ENCODE results near the gene STAT6. TPM values are rescaled to one million over a fixed set of nuclear protein-coding genes. Genes with fewer than 3 reads are reported as not detected.

The STAT6 gene
- total RNA-seq, 2 donors from 2014 or later: 158 to 198 TPM

DNA sequence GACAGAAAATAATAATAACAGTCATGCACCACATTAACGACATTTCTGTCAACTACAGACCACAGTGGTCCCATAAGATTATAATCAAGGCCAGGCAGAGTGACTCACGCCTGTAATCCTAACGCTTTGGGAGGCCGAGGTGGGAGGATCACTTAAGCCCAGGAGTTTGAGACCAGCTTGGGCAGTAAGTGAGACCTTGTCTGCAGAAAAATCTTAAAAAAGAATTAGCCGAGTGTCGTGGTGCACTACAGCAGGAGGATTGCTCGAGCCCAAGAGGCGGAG is 13.7 kb downstream of the STAT6 start:
- no peaks in the 10 kb centered on the region for H3K9me3 Mint-ChIP-seq
- DNase-seq (ENCODE audit: low spot score) (no peak), ATAC-seq (no peak)
- H3K27me3 Mint-ChIP-seq: no peaks in the 10 kb centered on the region
- H3K27ac Mint-ChIP-seq: peak overlapping the region in 1 of 2 donors; percentile 35
- peaks cover 23 to 29% of the 10 kb centered on the region in 2 donors for H3K4me1 Mint-ChIP-seq (ENCODE audit: low read depth in 2 of 2)
- no peak overlapping the region for H3K4me3 Mint-ChIP-seq
- no peaks in the 10 kb centered on the region for H3K36me3 Mint-ChIP-seq

DNA sequence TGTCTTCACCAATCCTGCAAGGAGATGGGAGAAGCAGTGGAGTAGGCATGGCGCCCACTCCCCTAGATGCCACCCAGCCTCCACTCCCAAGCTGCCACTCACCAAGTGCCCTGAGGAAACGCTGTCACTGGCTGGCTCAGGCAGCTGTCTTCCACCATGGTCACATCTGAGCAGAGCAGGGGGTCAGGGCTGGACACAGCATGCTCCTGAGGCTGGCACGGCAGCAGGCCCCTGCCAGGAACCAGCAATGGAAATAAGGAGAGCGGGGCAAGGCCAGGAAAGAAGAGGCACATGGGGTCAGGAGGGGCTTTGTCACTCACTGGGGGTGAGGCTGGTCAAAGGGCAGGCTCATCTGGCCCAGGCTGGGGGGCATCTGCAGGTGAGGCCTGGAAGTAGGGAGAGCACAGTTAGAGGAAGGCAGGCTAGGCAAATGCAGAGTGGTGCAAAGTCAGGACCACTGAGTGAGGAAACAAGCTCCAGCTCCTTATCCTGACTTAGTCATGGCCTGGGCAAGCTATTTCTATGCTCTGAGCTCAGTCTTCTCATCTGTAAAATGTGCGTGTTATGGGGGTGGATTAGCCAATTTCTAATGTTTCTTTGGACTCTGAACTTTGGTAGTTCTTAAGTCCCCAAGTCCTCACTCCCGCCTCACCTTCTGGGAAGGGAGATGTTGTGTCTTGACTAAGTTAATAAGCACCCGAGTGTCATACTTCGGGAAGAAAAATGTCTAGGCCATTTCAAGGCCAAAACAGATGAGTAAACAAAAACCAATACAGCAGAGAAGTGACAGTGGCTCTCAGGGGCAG is 14.2 kb downstream of the STAT6 start:
- Mint-ChIP-seq H3K36me3 (no peaks in the 10 kb centered on the region), H3K27me3 (no peaks in the 10 kb centered on the region), H3K4me1 (ENCODE audit: low read depth in 2 of 2) (peaks cover 25 to 28% of the 10 kb centered on the region in 2 donors), H3K4me3 (no peak overlapping the region), H3K27ac (peak overlapping the region in 1 of 2 donors; percentile 35), H3K9me3 (no peaks in the 10 kb centered on the region)
- ATAC-seq (no peak), DNase-seq (ENCODE audit: low spot score) (no peak)

DNA sequence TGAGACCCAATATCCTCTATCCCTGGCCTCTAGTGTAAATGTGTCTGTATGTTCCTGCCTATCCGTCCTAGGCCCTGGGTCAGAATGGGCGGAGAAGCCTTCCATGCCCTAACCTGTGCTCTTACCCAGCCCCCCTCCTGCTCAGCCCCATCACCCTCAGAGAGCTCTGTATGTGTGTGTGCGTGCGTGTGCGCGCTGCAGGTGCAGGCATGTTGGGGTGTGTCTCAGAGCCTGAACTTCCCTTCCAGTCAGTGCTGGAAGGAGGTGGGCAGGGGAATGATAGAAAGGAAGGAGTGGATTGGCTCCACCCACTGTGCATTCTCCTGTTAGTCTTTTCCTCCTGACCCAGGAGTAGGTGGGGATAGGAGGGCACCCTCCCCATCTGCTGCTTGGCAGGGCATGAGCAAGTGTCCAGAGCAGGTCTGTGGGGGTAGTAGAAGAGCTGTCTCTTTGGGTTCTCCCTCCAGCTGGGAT is 15.0 kb downstream of the STAT6 start:
- Mint-ChIP-seq H3K4me3 (no peak overlapping the region), H3K4me1 (ENCODE audit: low read depth in 2 of 2) (peaks cover 26 to 30% of the 10 kb centered on the region in 2 donors), H3K9me3 (no peaks in the 10 kb centered on the region), H3K27ac (peak overlapping the region in 1 of 2 donors; percentile 35), H3K27me3 (no peaks in the 10 kb centered on the region), H3K36me3 (no peaks in the 10 kb centered on the region)
- no peak for DNase-seq (ENCODE audit: low spot score)
- no peak for ATAC-seq

DNA sequence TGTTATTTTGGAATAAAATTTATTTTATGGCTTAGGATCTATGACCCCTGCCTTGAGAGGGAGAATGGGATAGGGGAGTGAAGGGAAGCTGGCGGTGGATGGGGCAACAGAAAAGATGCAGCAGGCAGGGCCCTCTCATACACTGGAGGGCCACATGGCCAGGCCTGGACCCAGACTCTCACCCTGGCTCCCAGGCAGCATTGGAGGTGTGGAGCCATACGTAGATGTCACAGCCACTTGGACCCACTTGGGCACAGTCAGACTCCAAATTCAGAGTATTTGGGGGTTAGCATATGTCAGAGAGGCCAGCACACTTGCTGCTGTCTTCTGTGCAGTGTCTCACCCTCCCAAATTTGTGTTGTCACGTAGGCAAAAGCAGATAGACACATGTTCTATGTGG is 15.7 kb downstream of the STAT6 start:
- DNase-seq (ENCODE audit: low spot score): no peak
- H3K4me1 Mint-ChIP-seq (ENCODE audit: low read depth in 2 of 2): peaks cover 30 to 33% of the 10 kb centered on the region in 2 donors
- ATAC-seq: no peak

DNA sequence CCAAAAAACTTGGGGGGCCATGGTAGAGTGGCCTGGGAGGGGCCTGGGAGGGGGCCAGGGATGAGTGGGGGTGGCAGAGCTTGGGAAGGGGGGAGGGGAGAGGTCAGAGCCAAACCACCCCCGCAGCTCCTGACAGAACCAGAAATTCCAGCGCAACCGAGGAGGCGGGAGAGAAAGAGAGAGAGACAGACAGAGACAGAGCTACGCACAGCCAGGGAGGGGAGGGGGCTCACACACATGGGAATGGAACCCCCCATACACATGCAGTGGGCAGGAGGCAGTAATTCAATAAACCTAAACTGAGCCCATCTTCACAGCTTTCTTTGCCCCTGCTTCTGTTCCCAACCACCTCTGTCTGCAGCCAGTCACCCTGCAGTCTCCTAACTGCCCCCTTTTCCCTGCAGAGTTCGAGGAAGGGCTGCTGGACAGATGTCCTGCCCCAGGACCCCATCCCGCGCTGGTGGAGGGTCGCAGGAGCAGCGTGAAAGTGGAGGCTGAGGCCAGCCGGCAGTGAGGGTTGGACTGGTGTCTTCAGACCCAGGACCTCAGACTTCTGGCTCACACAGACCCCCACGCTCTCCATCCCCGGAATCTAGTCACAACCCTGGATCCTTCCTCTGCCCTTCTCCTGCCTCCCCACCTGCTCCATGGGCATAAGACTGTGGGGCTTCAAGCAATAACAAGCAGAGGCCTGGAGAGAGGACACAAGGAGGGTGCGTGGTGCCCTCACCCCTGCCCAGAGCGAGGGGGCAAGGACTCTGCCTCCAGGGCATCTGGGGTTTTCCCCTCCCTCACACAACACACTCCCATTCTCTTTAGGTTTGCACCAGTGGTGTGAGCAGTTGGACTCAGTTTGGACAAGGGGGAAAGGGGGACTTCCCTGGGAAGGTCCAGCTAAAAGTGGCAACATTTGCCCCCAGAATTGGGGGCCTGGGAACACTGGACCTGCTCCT is 16.7 kb downstream of the STAT6 start:
- Mint-ChIP-seq H3K27ac (peak overlapping the region; percentile 74 to 90), H3K9me3 (no peaks in the 10 kb centered on the region), H3K4me1 (ENCODE audit: low read depth in 2 of 2) (peaks cover 27 to 36% of the 10 kb centered on the region in 2 donors), H3K36me3 (no peaks in the 10 kb centered on the region), H3K27me3 (no peaks in the 10 kb centered on the region), H3K4me3 (no peak overlapping the region)
- ATAC-seq: no peak
- no peak for DNase-seq (ENCODE audit: low spot score)

More for the DNA sequence above, 15.7 kb downstream of the STAT6 start:
- peak overlapping the region; percentile 35 to 39 for H3K27ac Mint-ChIP-seq
- no peak overlapping the region for H3K4me3 Mint-ChIP-seq
- no peaks in the 10 kb centered on the region for H3K36me3 Mint-ChIP-seq
- H3K27me3 Mint-ChIP-seq: no peaks in the 10 kb centered on the region
- no peaks in the 10 kb centered on the region for H3K9me3 Mint-ChIP-seq

DNA sequence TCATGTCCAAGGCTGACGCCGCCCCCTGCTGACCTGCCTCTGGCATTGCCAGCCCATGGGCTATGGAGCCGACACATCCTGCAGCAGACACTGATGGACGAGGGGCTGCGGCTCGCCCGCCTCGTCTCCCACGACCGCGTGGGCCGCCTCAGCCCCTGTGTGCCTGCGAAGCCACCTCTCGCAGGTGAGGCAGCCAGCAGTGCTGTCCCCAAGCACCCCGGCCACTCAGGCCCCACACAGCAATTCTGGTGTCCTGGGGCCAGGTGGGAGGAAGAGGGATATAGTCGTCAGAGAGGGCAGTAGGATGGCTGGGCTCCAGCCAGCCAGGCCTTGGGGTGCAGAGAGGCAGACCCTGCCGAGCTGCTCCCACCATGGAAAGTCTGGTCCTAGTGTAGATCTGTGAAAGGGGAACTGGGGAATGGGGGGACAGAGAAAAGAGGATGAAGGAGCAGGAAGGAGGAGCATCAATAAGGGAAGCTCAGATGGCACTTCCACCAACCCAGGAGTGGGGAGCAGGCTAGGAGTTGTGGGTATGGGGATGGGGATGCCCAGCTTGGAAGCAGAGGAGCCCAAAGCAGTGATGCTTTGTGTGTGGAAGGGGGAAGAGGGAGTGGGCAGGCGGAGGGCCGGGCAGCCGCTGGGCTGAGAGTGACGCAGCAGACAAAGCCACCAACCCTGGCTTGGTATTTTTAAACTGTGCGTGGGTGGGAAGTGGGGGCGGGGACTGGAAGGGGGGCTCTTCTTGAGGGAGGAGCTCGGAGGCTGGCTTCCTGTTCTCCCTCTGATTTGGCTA is 17.6 kb downstream of the STAT6 start:
- Mint-ChIP-seq H3K9me3 (no peaks in the 10 kb centered on the region), H3K27ac (peak overlapping the region; percentile 74 to 90), H3K4me3 (peak overlapping the region; percentile 44), H3K4me1 (ENCODE audit: low read depth in 2 of 2) (peaks cover 26 to 33% of the 10 kb centered on the region in 2 donors), H3K36me3 (no peaks in the 10 kb centered on the region), H3K27me3 (no peaks in the 10 kb centered on the region)
- peak; percentile 74 for DNase-seq (ENCODE audit: low spot score)
- ATAC-seq: peak; percentile 49 to 57

DNA sequence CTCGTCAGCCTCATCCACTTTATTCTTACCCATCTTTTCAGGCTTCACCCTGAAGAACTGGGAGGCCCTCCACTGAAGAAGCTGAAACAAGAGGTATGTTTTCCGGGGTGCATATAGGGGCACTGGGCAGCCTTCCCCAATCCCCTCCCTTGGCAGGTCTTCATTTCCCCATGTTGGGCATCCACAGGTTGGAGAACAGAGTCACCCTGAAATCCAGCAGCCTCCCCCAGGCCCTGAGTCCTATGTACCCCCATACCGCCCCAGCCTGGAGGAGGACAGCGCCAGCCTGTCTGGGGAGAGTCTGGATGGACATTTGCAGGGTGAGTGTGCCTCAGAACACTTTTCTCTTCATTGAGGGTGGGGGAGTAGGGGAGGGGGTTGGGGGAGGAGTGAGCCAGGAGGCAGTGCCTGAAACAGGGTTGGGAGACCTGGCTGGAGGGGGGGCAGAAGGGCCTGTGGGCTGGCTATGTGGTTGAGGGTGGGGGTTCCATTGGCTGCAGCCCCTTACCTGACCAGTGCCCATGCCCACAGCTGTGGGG is 18.2 kb downstream of the STAT6 start:
- Mint-ChIP-seq H3K9me3 (no peaks in the 10 kb centered on the region), H3K36me3 (no peaks in the 10 kb centered on the region), H3K27ac (peak overlapping the region in 1 of 2 donors; percentile 74), H3K27me3 (no peaks in the 10 kb centered on the region), H3K4me3 (no peak overlapping the region), H3K4me1 (ENCODE audit: low read depth in 2 of 2) (peaks cover 32 to 36% of the 10 kb centered on the region in 2 donors)
- no peak for ATAC-seq
- no peak for DNase-seq (ENCODE audit: low spot score)

DNA sequence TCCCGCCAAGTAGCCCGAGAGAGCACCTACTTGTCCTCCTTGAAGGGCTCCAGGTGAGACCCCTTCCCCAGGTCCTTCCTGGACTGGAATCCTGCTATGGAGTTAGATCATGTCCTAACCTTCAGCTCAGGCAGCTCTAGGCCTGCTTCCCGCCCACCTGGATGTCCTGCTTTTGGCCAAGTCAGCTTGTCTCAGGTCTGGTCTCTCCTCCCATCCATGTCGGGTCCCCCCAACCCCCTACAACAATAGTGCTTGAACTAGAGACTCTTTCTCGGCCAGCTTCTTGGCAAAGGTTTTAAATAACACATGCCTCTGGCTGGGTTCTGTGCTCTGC is 18.7 kb downstream of the STAT6 start:
- H3K36me3 Mint-ChIP-seq: no peaks in the 10 kb centered on the region
- H3K27me3 Mint-ChIP-seq: no peaks in the 10 kb centered on the region
- ATAC-seq (no peak), DNase-seq (ENCODE audit: low spot score) (no peak)
- no peaks in the 10 kb centered on the region for H3K9me3 Mint-ChIP-seq
- H3K4me1 Mint-ChIP-seq (ENCODE audit: low read depth in 2 of 2): peaks cover 35 to 38% of the 10 kb centered on the region in 2 donors
- H3K27ac Mint-ChIP-seq: peak overlapping the region in 1 of 2 donors; percentile 49
- no peak overlapping the region for H3K4me3 Mint-ChIP-seq

DNA sequence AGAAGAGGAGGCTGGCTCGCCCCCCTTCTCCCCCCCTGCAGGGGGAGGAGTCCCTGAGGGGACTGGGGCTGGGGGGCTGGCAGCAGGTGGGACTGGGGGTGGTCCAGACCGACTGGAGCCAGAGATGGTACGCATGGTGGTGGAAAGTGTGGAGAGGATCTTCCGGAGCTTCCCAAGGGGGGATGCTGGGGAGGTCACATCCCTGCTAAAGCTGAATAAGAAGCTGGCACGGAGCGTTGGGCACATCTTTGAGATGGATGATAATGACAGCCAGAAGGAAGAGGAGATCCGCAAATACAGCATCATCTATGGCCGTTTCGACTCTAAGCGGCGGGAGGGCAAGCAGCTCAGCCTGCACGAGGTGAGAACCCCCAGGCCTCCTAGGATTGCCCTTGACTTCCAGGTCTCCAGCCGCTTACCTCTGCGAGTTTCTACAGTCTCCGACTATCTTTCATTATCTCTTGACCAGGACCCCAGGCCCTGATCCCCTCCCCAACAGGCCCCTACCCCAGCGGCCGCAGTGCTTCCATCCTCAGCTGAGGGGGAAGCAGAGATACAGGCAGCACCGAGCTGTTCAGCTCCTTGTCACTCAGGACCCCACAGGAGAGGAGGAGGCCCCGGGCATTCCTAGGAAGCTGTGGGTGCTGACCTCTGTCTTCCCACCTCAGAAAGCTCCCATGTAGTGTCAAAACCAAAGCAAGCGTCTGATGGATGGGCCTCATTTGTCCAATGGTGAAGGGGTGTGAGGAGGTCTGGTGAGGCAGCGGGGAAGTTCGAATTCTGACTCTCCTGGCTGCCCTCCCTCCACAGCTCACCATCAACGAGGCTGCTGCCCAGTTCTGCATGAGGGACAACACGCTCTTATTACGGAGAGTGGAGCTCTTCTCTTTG is 19.3 kb downstream of the STAT6 start:
- H3K4me3 Mint-ChIP-seq: no peak overlapping the region
- no peaks in the 10 kb centered on the region for H3K9me3 Mint-ChIP-seq
- no peaks in the 10 kb centered on the region for H3K27me3 Mint-ChIP-seq
- H3K36me3 Mint-ChIP-seq: no peaks in the 10 kb centered on the region
- no peak overlapping the region for H3K27ac Mint-ChIP-seq
- peaks cover 35 to 40% of the 10 kb centered on the region in 2 donors for H3K4me1 Mint-ChIP-seq (ENCODE audit: low read depth in 2 of 2)
- DNase-seq (ENCODE audit: low spot score) (no peak), ATAC-seq (no peak)

DNA sequence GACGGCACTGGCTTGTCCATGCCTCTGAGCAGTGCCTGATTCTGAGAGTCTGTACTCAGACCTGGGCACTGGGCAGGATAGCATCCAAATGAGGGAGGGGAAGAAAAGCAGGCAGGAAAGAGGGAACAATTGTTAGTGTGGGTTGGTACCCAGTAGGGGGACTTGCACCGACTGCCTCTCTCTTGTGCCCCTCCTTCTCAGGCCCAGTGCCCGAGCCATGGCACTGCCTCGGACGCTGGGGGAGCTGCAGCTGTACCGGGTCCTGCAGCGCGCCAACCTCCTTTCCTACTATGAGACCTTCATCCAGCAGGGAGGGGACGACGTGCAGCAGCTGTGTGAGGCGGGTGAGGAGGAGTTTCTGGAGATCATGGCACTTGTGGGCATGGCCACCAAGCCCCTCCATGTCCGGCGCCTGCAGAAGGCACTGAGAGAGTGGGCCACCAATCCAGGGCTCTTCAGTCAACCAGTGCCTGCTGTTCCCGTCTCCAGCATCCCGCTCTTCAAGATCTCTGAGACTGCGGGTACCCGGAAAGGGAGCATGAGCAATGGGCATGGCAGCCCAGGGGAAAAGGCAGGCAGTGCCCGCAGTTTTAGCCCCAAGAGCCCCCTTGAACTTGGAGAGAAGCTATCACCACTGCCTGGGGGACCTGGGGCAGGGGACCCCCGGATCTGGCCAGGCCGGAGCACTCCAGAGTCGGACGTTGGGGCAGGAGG is 20.1 kb downstream of the STAT6 start:
- Mint-ChIP-seq H3K4me1 (ENCODE audit: low read depth in 2 of 2) (peaks cover 43 to 48% of the 10 kb centered on the region in 2 donors), H3K27me3 (no peaks in the 10 kb centered on the region), H3K27ac (no peak overlapping the region), H3K4me3 (no peak overlapping the region), H3K36me3 (no peaks in the 10 kb centered on the region), H3K9me3 (no peaks in the 10 kb centered on the region)
- DNase-seq (ENCODE audit: low spot score): no peak
- no peak for ATAC-seq

DNA sequence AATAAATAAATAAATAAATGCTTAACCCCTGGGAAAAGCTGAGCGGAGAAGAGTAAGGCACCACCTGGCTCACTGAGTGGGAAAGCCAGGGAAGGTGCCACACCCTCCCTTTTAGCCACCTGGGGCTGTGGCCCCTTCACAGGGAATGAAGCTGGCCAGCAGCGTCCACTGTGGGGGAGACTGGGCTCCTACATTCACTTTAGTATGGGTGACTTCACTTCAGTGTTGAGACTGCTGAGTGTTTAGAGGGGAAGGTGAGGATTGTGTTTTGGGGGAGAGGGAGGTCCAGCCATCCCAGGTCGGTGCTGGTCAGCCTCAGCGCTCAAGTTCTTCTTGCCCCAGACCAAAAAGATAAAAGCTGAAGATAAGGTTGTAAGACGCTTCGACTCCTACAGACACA is 20.7 kb downstream of the STAT6 start:
- H3K27me3 Mint-ChIP-seq: no peaks in the 10 kb centered on the region
- H3K36me3 Mint-ChIP-seq: no peaks in the 10 kb centered on the region
- no peak overlapping the region for H3K4me3 Mint-ChIP-seq
- H3K4me1 Mint-ChIP-seq (ENCODE audit: low read depth in 2 of 2): peaks cover 49 to 53% of the 10 kb centered on the region in 2 donors
- DNase-seq (ENCODE audit: low spot score) (no peak), ATAC-seq (no peak)
- H3K9me3 Mint-ChIP-seq: no peaks in the 10 kb centered on the region
- H3K27ac Mint-ChIP-seq: no peak overlapping the region

Data from natural killer cell treated with Interleukin-12 subunit alpha and Interleukin-12 subunit beta and Interleukin-15 and Interleukin-18, amount 100 ng/mL, for 72 hours (primary cell).